ENCODE data around the gene NUPR1. TPM values are rescaled to one million over a fixed set of nuclear protein-coding genes. Genes with fewer than 3 reads are reported as not detected.
"Not testable (repeated sequence)": the region's sequence is repeated elsewhere in the genome, so short reads cannot be mapped to it uniquely, and the experiment has no call there.

NUPR1 gene
- total RNA-seq, 1 experiment from 2014 or later, result 0.19 TPM

- no peaks in the 10 kb centered on the region for H3K9me3 ChIP-seq (ENCODE audit: low read depth, low read length, poor library complexity, severe bottlenecking)
- BruUV-seq (replicated peaks), result no TSS peak
- no peak overlapping the region for H3K27ac ChIP-seq (ENCODE audit: low read depth, low read length, poor library complexity, severe bottlenecking)
- no peak for DNase-seq (ENCODE audit: low spot score)
- intact Hi-C loops (cut with micrococcal nuclease; ENCODE audit: unreplicated experiment), result no loop called here
- H3K36me3 ChIP-seq (ENCODE audit: insufficient read depth, low read length, poor library complexity, severe bottlenecking), result no peaks in the 10 kb centered on the region
- POLR2A ChIA-PET (ENCODE audit: low non-redundant PET), result no interaction called here
- no peak overlapping the region for H3K4me3 ChIP-seq (ENCODE audit: low read depth, low read length, poor library complexity, severe bottlenecking)
- no peaks in the 10 kb centered on the region for H3K4me1 ChIP-seq (ENCODE audit: insufficient read depth, low read length, poor library complexity, severe bottlenecking)
- H3K27me3 ChIP-seq (replicated peaks; ENCODE audit: insufficient read depth, low read depth, low read length, poor library complexity), result no peaks in the 10 kb centered on the region
- TF ChIP-seq CTCF (conservative IDR thresholded peaks at IDR 0.05; ENCODE audit: low read depth, low read length) (no peak), EZH2 (IDR thresholded peaks at IDR 0.05; ENCODE audit: borderline replicate concordance, low read depth, low read length, poor library complexity, severe bottlenecking) (no peak)
- CTCF ChIA-PET, result no interaction called here
These were observed 10.3 kb downstream of the NUPR1 start for GRCh38 chr16:28528463-28528867.

GRCh38 chr16:28527985-28528384, 10.8 kb downstream of the NUPR1 start:
- no peak overlapping the region for H3K4me3 ChIP-seq (ENCODE audit: low read depth, low read length, poor library complexity, severe bottlenecking)
- H3K4me1 ChIP-seq (ENCODE audit: insufficient read depth, low read length, poor library complexity, severe bottlenecking), result no peaks in the 10 kb centered on the region
- ChIA-PET POLR2A (ENCODE audit: low non-redundant PET) (no interaction called here), CTCF (no interaction called here)
- intact Hi-C loops (cut with micrococcal nuclease; ENCODE audit: unreplicated experiment), result no loop called here
- H3K9me3 ChIP-seq (ENCODE audit: low read depth, low read length, poor library complexity, severe bottlenecking), result no peaks in the 10 kb centered on the region
- no TSS peak for BruUV-seq (replicated peaks)
- H3K27ac ChIP-seq (ENCODE audit: low read depth, low read length, poor library complexity, severe bottlenecking), result no peak overlapping the region
- no peak for TF ChIP-seq CTCF (conservative IDR thresholded peaks at IDR 0.05; ENCODE audit: low read depth, low read length)
- no peak for TF ChIP-seq EZH2 (IDR thresholded peaks at IDR 0.05; ENCODE audit: borderline replicate concordance, low read depth, low read length, poor library complexity, severe bottlenecking)
- no peak for DNase-seq (ENCODE audit: low spot score)
- no peaks in the 10 kb centered on the region for H3K27me3 ChIP-seq (replicated peaks; ENCODE audit: insufficient read depth, low read depth, low read length, poor library complexity)
- H3K36me3 ChIP-seq (ENCODE audit: insufficient read depth, low read length, poor library complexity, severe bottlenecking), result no peaks in the 10 kb centered on the region

- BruUV-seq (replicated peaks); H3K4me3 ChIP-seq (ENCODE audit: low read depth, low read length, poor library complexity, severe bottlenecking); POLR2A ChIA-PET (ENCODE audit: low non-redundant PET); CTCF ChIA-PET; intact Hi-C loops (cut with micrococcal nuclease; ENCODE audit: unreplicated experiment); H3K27me3 ChIP-seq (replicated peaks; ENCODE audit: insufficient read depth, low read depth, low read length, poor library complexity); H3K36me3 ChIP-seq (ENCODE audit: insufficient read depth, low read length, poor library complexity, severe bottlenecking); H3K9me3 ChIP-seq (ENCODE audit: low read depth, low read length, poor library complexity, severe bottlenecking); H3K27ac ChIP-seq (ENCODE audit: low read depth, low read length, poor library complexity, severe bottlenecking); H3K4me1 ChIP-seq (ENCODE audit: insufficient read depth, low read length, poor library complexity, severe bottlenecking); DNase-seq (ENCODE audit: low spot score): not testable (repeated sequence)
These were observed 11.5 kb downstream of the NUPR1 start for GRCh38 chr16:28527100-28527785.
